ENCODE results near the gene ABHD2.

Gene ABHD2

GRCh38 chr15:89161666-89162065 lies 73.4 kb downstream of the ABHD2 start:
- Histone ChIP-seq H3K4me3 (ENCODE audit: control insufficient read depth in 1 of 7, extremely low read depth in 1 of 7, insufficient read depth in 4 of 7, low read depth in 2 of 7, low read length in 6 of 7) (no peak overlapping the region), H3K27ac (ENCODE audit: insufficient read depth in 1 of 2, low read depth in 1 of 2, low read length in 2 of 2, poor library complexity in 1 of 2, severe bottlenecking in 2 of 2) (no peak overlapping the region), H3K36me3 (ENCODE audit: control insufficient read depth in 4 of 4, insufficient read depth in 4 of 4, low read length in 3 of 4) (peaks cover 9 to 54% (median 38%) of the 10 kb centered on the region in 4 experiments), H3K27me3 (replicated peaks in 2 of 5; ENCODE audit: control insufficient read depth in 4 of 5, insufficient read depth in 5 of 5, low read length in 4 of 5) (no peaks in the 10 kb centered on the region), H3K4me1 (ENCODE audit: control extremely low read depth in 1 of 4, control insufficient read depth in 4 of 4, insufficient read depth in 4 of 4, low read length in 3 of 4) (peaks cover 2 to 5% (median 3%) of the 10 kb centered on the region in 4 experiments), H3K9me3 (ENCODE audit: control extremely low read depth in 1 of 5, control insufficient read depth in 4 of 5, insufficient read depth in 2 of 5, low read depth in 1 of 5, low read length in 4 of 5) (no peaks in the 10 kb centered on the region)
- DNase-seq = no peak
- ChIA-PET CTCF (interaction anchor here (1.3 to 3.2 kb wide), 2 partner anchors 10 to 16 kb away, joined by 7 to 13 read pairs; no protein-coding TSS in a partner anchor), POLR2A (no interaction called here)
- WGBS (ENCODE audit: insufficient coverage) = 92% methylated on average over 3 of the region's 3 CpGs

DNA sequence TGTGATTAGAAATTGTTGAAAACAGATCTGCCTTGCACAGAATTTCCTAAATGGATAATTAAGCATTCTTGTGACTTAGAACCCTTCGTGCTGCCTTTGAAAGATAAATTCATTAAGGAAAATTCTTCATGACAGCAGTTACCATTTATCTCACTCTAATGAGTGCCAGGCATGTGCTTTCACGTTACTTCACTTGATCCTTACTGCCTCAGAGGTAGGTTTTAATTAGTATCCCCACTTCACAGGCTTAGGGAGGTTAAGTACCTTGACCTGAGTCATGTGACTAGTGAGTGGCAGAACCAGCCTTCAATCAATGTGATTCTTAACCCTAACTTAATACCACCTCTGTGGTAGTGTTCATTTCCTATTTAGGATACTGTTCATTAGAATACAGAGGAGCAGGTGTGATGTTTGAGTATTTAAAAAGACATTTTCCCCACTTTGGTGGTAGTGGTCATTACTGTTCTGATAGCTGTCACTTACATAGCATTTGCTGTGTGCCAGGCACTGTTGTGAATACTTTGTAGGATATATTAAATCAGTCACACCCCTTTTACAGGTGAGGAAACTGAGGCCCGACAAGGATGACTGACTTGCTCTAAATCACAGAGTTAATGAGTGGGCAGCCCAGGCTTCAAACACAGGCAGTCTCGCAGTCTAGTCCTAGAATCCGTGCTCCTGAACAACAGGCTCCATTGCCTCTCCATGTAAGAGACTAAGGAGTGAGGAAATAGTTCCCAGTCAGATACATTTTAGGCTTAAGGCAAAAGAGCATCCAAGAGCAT lies 75.2 kb downstream of the ABHD2 start:
- ChIA-PET POLR2A (no interaction called here), CTCF (interaction anchor here (1.3 to 7.5 kb wide), 4 partner anchors 11 to 106 kb away, joined by 3 to 49 read pairs (median 10); no protein-coding TSS in a partner anchor)
- H3K4me1 ChIP-seq (ENCODE audit: control extremely low read depth in 1 of 4, control insufficient read depth in 4 of 4, insufficient read depth in 4 of 4, low read length in 3 of 4) = peaks cover 17 to 22% (median 20%) of the 10 kb centered on the region in 4 experiments
- H3K9me3 ChIP-seq (ENCODE audit: control extremely low read depth in 1 of 5, control insufficient read depth in 4 of 5, insufficient read depth in 2 of 5, low read depth in 1 of 5, low read length in 4 of 5) = no peaks in the 10 kb centered on the region
- H3K27me3 ChIP-seq (replicated peaks in 2 of 5; ENCODE audit: control insufficient read depth in 4 of 5, insufficient read depth in 5 of 5, low read length in 4 of 5) = no peaks in the 10 kb centered on the region
- H3K4me3 ChIP-seq (ENCODE audit: control insufficient read depth in 1 of 7, extremely low read depth in 1 of 7, insufficient read depth in 4 of 7, low read depth in 2 of 7, low read length in 6 of 7) = no peak overlapping the region
- no peak for DNase-seq
- no peak overlapping the region for H3K27ac ChIP-seq (ENCODE audit: insufficient read depth in 1 of 2, low read depth in 1 of 2, low read length in 2 of 2, poor library complexity in 1 of 2, severe bottlenecking in 2 of 2)
- H3K36me3 ChIP-seq (ENCODE audit: control insufficient read depth in 4 of 4, insufficient read depth in 4 of 4, low read length in 3 of 4) = peaks cover 6 to 40% (median 27%) of the 10 kb centered on the region in 4 experiments
- 90% methylated on average over 3 of the region's 5 CpGs for WGBS (ENCODE audit: insufficient coverage)

GRCh38 chr15:89164712-89165211 lies 76.5 kb downstream of the ABHD2 start:
- Histone ChIP-seq H3K27me3 (replicated peaks in 2 of 5; ENCODE audit: control insufficient read depth in 4 of 5, insufficient read depth in 5 of 5, low read length in 4 of 5) (no peaks in the 10 kb centered on the region), H3K4me1 (ENCODE audit: control extremely low read depth in 1 of 4, control insufficient read depth in 4 of 4, insufficient read depth in 4 of 4, low read length in 3 of 4) (peaks cover 17 to 26% (median 24%) of the 10 kb centered on the region in 4 experiments), H3K36me3 (ENCODE audit: control insufficient read depth in 4 of 4, insufficient read depth in 4 of 4, low read length in 3 of 4) (peaks cover 6 to 32% (median 22%) of the 10 kb centered on the region in 4 experiments), H3K9me3 (ENCODE audit: control extremely low read depth in 1 of 5, control insufficient read depth in 4 of 5, insufficient read depth in 2 of 5, low read depth in 1 of 5, low read length in 4 of 5) (no peaks in the 10 kb centered on the region), H3K4me3 (ENCODE audit: control insufficient read depth in 1 of 7, extremely low read depth in 1 of 7, insufficient read depth in 4 of 7, low read depth in 2 of 7, low read length in 6 of 7) (no peak overlapping the region), H3K27ac (ENCODE audit: insufficient read depth in 1 of 2, low read depth in 1 of 2, low read length in 2 of 2, poor library complexity in 1 of 2, severe bottlenecking in 2 of 2) (no peak overlapping the region)
- POLR2A ChIA-PET = interaction anchor here (0.9 kb wide), 1 partner anchor 29 kb away, joined by 4 read pairs; no protein-coding TSS in a partner anchor
- CTCF ChIA-PET = interaction anchor here (0.9 to 7.5 kb wide), 6 partner anchors 12 to 107 kb away, joined by 3 to 49 read pairs (median 4); no protein-coding TSS in a partner anchor
- no peak for DNase-seq
- WGBS (ENCODE audit: insufficient coverage) = 94% methylated on average over 4 of the region's 7 CpGs

DNA sequence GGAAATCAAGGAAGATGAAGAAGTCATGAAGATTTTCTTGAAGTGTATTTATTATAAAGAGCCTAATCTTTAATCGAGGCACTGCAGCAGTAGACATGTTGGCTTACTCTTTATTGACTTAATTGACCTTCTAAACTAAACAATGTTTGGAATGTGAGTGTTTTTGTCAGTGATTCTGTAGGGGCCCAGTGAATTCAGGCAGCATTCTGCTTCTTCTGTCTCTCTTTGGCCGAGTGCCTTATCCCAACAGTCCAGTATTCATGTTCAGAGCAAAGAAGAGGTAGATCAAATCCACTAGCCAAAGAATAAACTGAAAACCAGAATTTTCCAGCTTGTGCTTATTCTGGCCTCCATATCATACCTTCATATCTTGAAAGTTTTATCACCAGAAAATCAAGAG lies 77.4 kb downstream of the ABHD2 start:
- H3K4me1 ChIP-seq (ENCODE audit: control extremely low read depth in 1 of 4, control insufficient read depth in 4 of 4, insufficient read depth in 4 of 4, low read length in 3 of 4) = peaks cover 17 to 26% (median 24%) of the 10 kb centered on the region in 4 experiments
- no peak for DNase-seq
- 100% methylated on average over 1 of the region's 2 CpGs for WGBS (ENCODE audit: insufficient coverage)
- H3K27me3 ChIP-seq (replicated peaks in 2 of 5; ENCODE audit: control insufficient read depth in 4 of 5, insufficient read depth in 5 of 5, low read length in 4 of 5) = no peaks in the 10 kb centered on the region
- H3K9me3 ChIP-seq (ENCODE audit: control extremely low read depth in 1 of 5, control insufficient read depth in 4 of 5, insufficient read depth in 2 of 5, low read depth in 1 of 5, low read length in 4 of 5) = no peaks in the 10 kb centered on the region
- no peak overlapping the region for H3K4me3 ChIP-seq (ENCODE audit: control insufficient read depth in 1 of 7, extremely low read depth in 1 of 7, insufficient read depth in 4 of 7, low read depth in 2 of 7, low read length in 6 of 7)
- ChIA-PET CTCF (interaction anchor here (1.0 to 18.1 kb wide), 5 partner anchors 11 to 107 kb away, joined by 3 to 361 read pairs (median 6); no protein-coding TSS in a partner anchor), POLR2A (no interaction called here)
- no peak overlapping the region for H3K27ac ChIP-seq (ENCODE audit: insufficient read depth in 1 of 2, low read depth in 1 of 2, low read length in 2 of 2, poor library complexity in 1 of 2, severe bottlenecking in 2 of 2)
- peaks cover 5 to 31% (median 23%) of the 10 kb centered on the region in 4 experiments for H3K36me3 ChIP-seq (ENCODE audit: control insufficient read depth in 4 of 4, insufficient read depth in 4 of 4, low read length in 3 of 4)

GRCh38 chr15:89167267-89168176 lies 79.3 kb downstream of the ABHD2 start:
- WGBS (ENCODE audit: insufficient coverage) = 11% methylated on average over 5 of the region's 7 CpGs

GRCh38 chr15:89168316-89168833 lies 80.1 kb downstream of the ABHD2 start:
- ChIA-PET CTCF (interaction anchor here (0.7 to 18.1 kb wide), 15 partner anchors 8 to 110 kb away, joined by 3 to 361 read pairs (median 5); no protein-coding TSS in a partner anchor), POLR2A (no interaction called here)
- Histone ChIP-seq H3K9me3 (ENCODE audit: control extremely low read depth in 1 of 5, control insufficient read depth in 4 of 5, insufficient read depth in 2 of 5, low read depth in 1 of 5, low read length in 4 of 5) (no peaks in the 10 kb centered on the region), H3K36me3 (ENCODE audit: control insufficient read depth in 4 of 4, insufficient read depth in 4 of 4, low read length in 3 of 4) (peaks cover 6 to 27% (median 25%) of the 10 kb centered on the region in 4 experiments), H3K27me3 (replicated peaks in 2 of 5; ENCODE audit: control insufficient read depth in 4 of 5, insufficient read depth in 5 of 5, low read length in 4 of 5) (no peaks in the 10 kb centered on the region), H3K27ac (ENCODE audit: insufficient read depth in 1 of 2, low read depth in 1 of 2, low read length in 2 of 2, poor library complexity in 1 of 2, severe bottlenecking in 2 of 2) (peak overlapping the region; percentile 64 to 83), H3K4me3 (ENCODE audit: control insufficient read depth in 1 of 7, extremely low read depth in 1 of 7, insufficient read depth in 4 of 7, low read depth in 2 of 7, low read length in 6 of 7) (peak overlapping the region in 1 of 7 experiments; percentile 26), H3K4me1 (ENCODE audit: control extremely low read depth in 1 of 4, control insufficient read depth in 4 of 4, insufficient read depth in 4 of 4, low read length in 3 of 4) (peaks cover 17 to 29% (median 25%) of the 10 kb centered on the region in 4 experiments)
- no peak for DNase-seq

More at GRCh38 chr15:89167267-89168176, 79.3 kb downstream of the ABHD2 start:
- ChIA-PET POLR2A (interaction anchor here (1.2 kb wide), 1 partner anchor 9 kb away, joined by 4 read pairs; no protein-coding TSS in a partner anchor), CTCF (interaction anchor here (0.7 to 18.1 kb wide), 24 partner anchors 9 to 263 kb away, joined by 3 to 361 read pairs (median 4); no protein-coding TSS in a partner anchor)
- Histone ChIP-seq H3K27me3 (replicated peaks in 2 of 5; ENCODE audit: control insufficient read depth in 4 of 5, insufficient read depth in 5 of 5, low read length in 4 of 5) (no peaks in the 10 kb centered on the region), H3K9me3 (ENCODE audit: control extremely low read depth in 1 of 5, control insufficient read depth in 4 of 5, insufficient read depth in 2 of 5, low read depth in 1 of 5, low read length in 4 of 5) (no peaks in the 10 kb centered on the region), H3K36me3 (ENCODE audit: control insufficient read depth in 4 of 4, insufficient read depth in 4 of 4, low read length in 3 of 4) (peaks cover 4 to 25% (median 21%) of the 10 kb centered on the region in 4 experiments), H3K4me3 (ENCODE audit: control insufficient read depth in 1 of 7, extremely low read depth in 1 of 7, insufficient read depth in 4 of 7, low read depth in 2 of 7, low read length in 6 of 7) (peak overlapping the region in 3 of 7 experiments; percentile 25 to 39 (median 26)), H3K27ac (ENCODE audit: insufficient read depth in 1 of 2, low read depth in 1 of 2, low read length in 2 of 2, poor library complexity in 1 of 2, severe bottlenecking in 2 of 2) (peak overlapping the region; percentile 64 to 83), H3K4me1 (ENCODE audit: control extremely low read depth in 1 of 4, control insufficient read depth in 4 of 4, insufficient read depth in 4 of 4, low read length in 3 of 4) (peaks cover 17 to 29% (median 25%) of the 10 kb centered on the region in 4 experiments)
- peak; percentile 71 to 95 (median 92) for DNase-seq

All from common myeloid progenitor, CD34-positive (primary cell).